ENCODE measurements around the gene EHBP1.

EHBP1 gene

GRCh38 chr2:62736899-62737559 lies 31.5 kb downstream of the EHBP1 start:
- H3K27ac ChIP-seq (ENCODE audit: low read depth, low read length): peak overlapping the region; percentile 22; the same call in 1 of the 2 replicates
- H3K27me3 ChIP-seq (ENCODE audit: control insufficient read depth, insufficient read depth, low read length): no peaks in the 10 kb centered on the region
- no peaks in the 10 kb centered on the region for H3K36me3 ChIP-seq (ENCODE audit: control insufficient read depth, insufficient read depth, low read length)
- no peaks in the 10 kb centered on the region; the same call in 1 of the 2 replicates for H3K9me3 ChIP-seq (ENCODE audit: control insufficient read depth, insufficient read depth, low read depth, low read length)
- no peak overlapping the region for H3K4me3 ChIP-seq (ENCODE audit: low read depth, low read length)
- H3K9ac ChIP-seq (ENCODE audit: low read length): peak overlapping the region; percentile 5
- H3K4me1 ChIP-seq (ENCODE audit: control insufficient read depth, insufficient read depth, low read length): peaks cover 26% of the 10 kb centered on the region

GRCh38 chr2:62738981-62739936 lies 33.7 kb downstream of the EHBP1 start:
- Histone ChIP-seq H3K36me3 (ENCODE audit: control insufficient read depth, insufficient read depth, low read length) (no peaks in the 10 kb centered on the region), H3K4me3 (ENCODE audit: low read depth, low read length) (no peak overlapping the region), H3K27me3 (ENCODE audit: control insufficient read depth, insufficient read depth, low read length) (no peaks in the 10 kb centered on the region), H3K9ac (ENCODE audit: low read length) (no peak overlapping the region), H3K4me1 (ENCODE audit: control insufficient read depth, insufficient read depth, low read length) (peaks cover 32% of the 10 kb centered on the region), H3K27ac (ENCODE audit: low read depth, low read length) (no peak overlapping the region), H3K9me3 (ENCODE audit: control insufficient read depth, insufficient read depth, low read depth, low read length) (no peaks in the 10 kb centered on the region)

GRCh38 chr2:62740221-62740620 lies 34.7 kb downstream of the EHBP1 start:
- H3K27me3 ChIP-seq (ENCODE audit: control insufficient read depth, insufficient read depth, low read length): no peaks in the 10 kb centered on the region
- H3K4me1 ChIP-seq (ENCODE audit: control insufficient read depth, insufficient read depth, low read length): peaks cover 40% of the 10 kb centered on the region
- H3K9ac ChIP-seq (ENCODE audit: low read length): no peak overlapping the region
- H3K36me3 ChIP-seq (ENCODE audit: control insufficient read depth, insufficient read depth, low read length): no peaks in the 10 kb centered on the region
- H3K4me3 ChIP-seq (ENCODE audit: low read depth, low read length): no peak overlapping the region
- no peaks in the 10 kb centered on the region for H3K9me3 ChIP-seq (ENCODE audit: control insufficient read depth, insufficient read depth, low read depth, low read length)
- H3K27ac ChIP-seq (ENCODE audit: low read depth, low read length): no peak overlapping the region

- H3K9me3 ChIP-seq (ENCODE audit: control insufficient read depth, insufficient read depth, low read depth, low read length): no peaks in the 10 kb centered on the region
- H3K27ac ChIP-seq (ENCODE audit: low read depth, low read length): no peak overlapping the region
- H3K27me3 ChIP-seq (ENCODE audit: control insufficient read depth, insufficient read depth, low read length): no peaks in the 10 kb centered on the region
- no peaks in the 10 kb centered on the region for H3K36me3 ChIP-seq (ENCODE audit: control insufficient read depth, insufficient read depth, low read length)
- H3K9ac ChIP-seq (ENCODE audit: low read length): no peak overlapping the region
- H3K4me3 ChIP-seq (ENCODE audit: low read depth, low read length): no peak overlapping the region
- peaks cover 40% of the 10 kb centered on the region for H3K4me1 ChIP-seq (ENCODE audit: control insufficient read depth, insufficient read depth, low read length)
These were observed 35.6 kb downstream of the EHBP1 start for GRCh38 chr2:62741127-62741526.

GRCh38 chr2:62741954-62742722 lies 36.6 kb downstream of the EHBP1 start:
- H3K9ac ChIP-seq (ENCODE audit: low read length): no peak overlapping the region
- H3K27me3 ChIP-seq (ENCODE audit: control insufficient read depth, insufficient read depth, low read length): no peaks in the 10 kb centered on the region
- H3K4me1 ChIP-seq (ENCODE audit: control insufficient read depth, insufficient read depth, low read length): peaks cover 32% of the 10 kb centered on the region
- H3K36me3 ChIP-seq (ENCODE audit: control insufficient read depth, insufficient read depth, low read length): no peaks in the 10 kb centered on the region
- no peak overlapping the region for H3K4me3 ChIP-seq (ENCODE audit: low read depth, low read length)
- H3K27ac ChIP-seq (ENCODE audit: low read depth, low read length): no peak overlapping the region
- no peaks in the 10 kb centered on the region for H3K9me3 ChIP-seq (ENCODE audit: control insufficient read depth, insufficient read depth, low read depth, low read length)

- Histone ChIP-seq H3K27ac (ENCODE audit: low read depth, low read length) (no peak overlapping the region), H3K9ac (ENCODE audit: low read length) (no peak overlapping the region), H3K27me3 (ENCODE audit: control insufficient read depth, insufficient read depth, low read length) (no peaks in the 10 kb centered on the region), H3K4me3 (ENCODE audit: low read depth, low read length) (no peak overlapping the region), H3K36me3 (ENCODE audit: control insufficient read depth, insufficient read depth, low read length) (no peaks in the 10 kb centered on the region), H3K9me3 (ENCODE audit: control insufficient read depth, insufficient read depth, low read depth, low read length) (no peaks in the 10 kb centered on the region), H3K4me1 (ENCODE audit: control insufficient read depth, insufficient read depth, low read length) (peaks cover 27% of the 10 kb centered on the region)
These were observed 38.0 kb downstream of the EHBP1 start for GRCh38 chr2:62743506-62743905.

GRCh38 chr2:62744603-62745002 lies 39.1 kb downstream of the EHBP1 start:
- Histone ChIP-seq H3K4me3 (ENCODE audit: low read depth, low read length) (no peak overlapping the region), H3K9ac (ENCODE audit: low read length) (no peak overlapping the region), H3K27ac (ENCODE audit: low read depth, low read length) (no peak overlapping the region), H3K9me3 (ENCODE audit: control insufficient read depth, insufficient read depth, low read depth, low read length) (no peaks in the 10 kb centered on the region), H3K27me3 (ENCODE audit: control insufficient read depth, insufficient read depth, low read length) (no peaks in the 10 kb centered on the region), H3K36me3 (ENCODE audit: control insufficient read depth, insufficient read depth, low read length) (no peaks in the 10 kb centered on the region), H3K4me1 (ENCODE audit: control insufficient read depth, insufficient read depth, low read length) (peaks cover 27% of the 10 kb centered on the region)

GRCh38 chr2:62745891-62746481 lies 40.5 kb downstream of the EHBP1 start:
- no peak overlapping the region for H3K4me3 ChIP-seq (ENCODE audit: low read depth, low read length)
- H3K9me3 ChIP-seq (ENCODE audit: control insufficient read depth, insufficient read depth, low read depth, low read length): no peaks in the 10 kb centered on the region
- H3K27ac ChIP-seq (ENCODE audit: low read depth, low read length): no peak overlapping the region
- H3K4me1 ChIP-seq (ENCODE audit: control insufficient read depth, insufficient read depth, low read length): peaks cover 27% of the 10 kb centered on the region
- H3K27me3 ChIP-seq (ENCODE audit: control insufficient read depth, insufficient read depth, low read length): no peaks in the 10 kb centered on the region
- H3K36me3 ChIP-seq (ENCODE audit: control insufficient read depth, insufficient read depth, low read length): no peaks in the 10 kb centered on the region
- H3K9ac ChIP-seq (ENCODE audit: low read length): no peak overlapping the region

- Histone ChIP-seq H3K27ac (ENCODE audit: low read depth, low read length) (no peak overlapping the region), H3K4me3 (ENCODE audit: low read depth, low read length) (no peak overlapping the region), H3K9ac (ENCODE audit: low read length) (no peak overlapping the region), H3K9me3 (ENCODE audit: control insufficient read depth, insufficient read depth, low read depth, low read length) (no peaks in the 10 kb centered on the region), H3K4me1 (ENCODE audit: control insufficient read depth, insufficient read depth, low read length) (peaks cover 24% of the 10 kb centered on the region), H3K27me3 (ENCODE audit: control insufficient read depth, insufficient read depth, low read length) (no peaks in the 10 kb centered on the region), H3K36me3 (ENCODE audit: control insufficient read depth, insufficient read depth, low read length) (no peaks in the 10 kb centered on the region)
These were observed 41.7 kb downstream of the EHBP1 start for GRCh38 chr2:62747169-62747568.

- no peaks in the 10 kb centered on the region for H3K27me3 ChIP-seq (ENCODE audit: control insufficient read depth, insufficient read depth, low read length)
- H3K36me3 ChIP-seq (ENCODE audit: control insufficient read depth, insufficient read depth, low read length): no peaks in the 10 kb centered on the region
- H3K27ac ChIP-seq (ENCODE audit: low read depth, low read length): no peak overlapping the region
- peaks cover 19% of the 10 kb centered on the region for H3K4me1 ChIP-seq (ENCODE audit: control insufficient read depth, insufficient read depth, low read length)
- H3K9ac ChIP-seq (ENCODE audit: low read length): no peak overlapping the region
- H3K4me3 ChIP-seq (ENCODE audit: low read depth, low read length): no peak overlapping the region
- H3K9me3 ChIP-seq (ENCODE audit: control insufficient read depth, insufficient read depth, low read depth, low read length): no peaks in the 10 kb centered on the region
These were observed 42.4 kb downstream of the EHBP1 start for GRCh38 chr2:62747876-62748275.
